Raji (cell line): ENCODE results near the gene PPP1R12A.

Source experiments
- POLR2A ChIP-seq: IDR thresholded peaks from 2 replicates; pipeline ENCODE4 v1.6.1; 2011; ENCODE audit warnings: low read depth, low read length, control low read depth; ENCODE audit not compliant: insufficient read depth

Gene PPP1R12A

DNA sequence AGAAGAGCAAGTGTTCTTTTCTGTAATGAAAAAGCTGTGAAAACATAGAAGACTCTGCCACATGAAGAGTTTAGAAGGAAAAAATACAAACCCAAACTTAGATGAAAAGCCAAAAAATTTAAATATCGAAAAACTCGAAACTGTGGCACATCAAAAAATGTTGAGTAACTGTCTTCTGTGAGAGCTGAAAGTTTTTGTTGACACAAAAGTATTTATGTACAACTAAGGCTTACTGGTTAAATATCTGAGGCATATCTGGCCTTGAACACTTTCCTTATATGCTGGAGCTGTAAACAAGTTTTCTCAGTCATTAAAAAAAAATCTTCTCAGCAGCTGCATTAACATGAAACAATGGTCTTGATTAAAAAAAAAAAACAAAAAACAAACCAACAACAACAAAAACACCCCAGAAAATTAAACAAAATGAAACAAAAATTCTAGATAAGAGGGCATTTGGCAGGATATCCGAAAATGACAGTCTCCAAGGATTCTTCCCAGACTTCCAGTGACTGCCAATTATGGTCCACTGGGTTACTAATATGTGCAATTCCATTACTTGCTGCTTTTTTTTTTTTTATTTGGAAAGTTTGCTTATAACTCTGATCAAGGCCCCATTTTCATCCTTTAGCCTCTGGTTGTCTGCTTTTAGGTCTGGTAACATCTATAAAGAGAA, 159.4 kb downstream of the PPP1R12A start:
- TF ChIP-seq POLR2A = no peak

DNA sequence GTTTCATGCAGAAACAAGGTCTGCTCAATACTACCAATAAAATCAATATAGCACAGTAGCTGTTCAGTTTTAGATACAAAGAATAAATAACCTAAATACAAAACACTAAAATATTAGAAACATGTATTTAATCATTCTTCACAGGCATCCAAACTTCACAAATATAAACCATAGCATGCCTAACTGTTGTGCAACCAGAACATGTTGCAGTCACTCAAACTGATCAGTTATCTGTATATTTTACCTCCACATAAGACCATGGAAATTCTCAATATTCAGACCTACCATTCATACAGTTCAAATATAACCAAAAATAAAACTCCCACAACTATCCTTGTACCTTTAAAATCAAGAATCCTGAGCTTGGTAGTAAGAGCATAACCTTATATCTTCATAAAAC, 161.0 kb downstream of the PPP1R12A start:
- no peak for TF ChIP-seq POLR2A

DNA sequence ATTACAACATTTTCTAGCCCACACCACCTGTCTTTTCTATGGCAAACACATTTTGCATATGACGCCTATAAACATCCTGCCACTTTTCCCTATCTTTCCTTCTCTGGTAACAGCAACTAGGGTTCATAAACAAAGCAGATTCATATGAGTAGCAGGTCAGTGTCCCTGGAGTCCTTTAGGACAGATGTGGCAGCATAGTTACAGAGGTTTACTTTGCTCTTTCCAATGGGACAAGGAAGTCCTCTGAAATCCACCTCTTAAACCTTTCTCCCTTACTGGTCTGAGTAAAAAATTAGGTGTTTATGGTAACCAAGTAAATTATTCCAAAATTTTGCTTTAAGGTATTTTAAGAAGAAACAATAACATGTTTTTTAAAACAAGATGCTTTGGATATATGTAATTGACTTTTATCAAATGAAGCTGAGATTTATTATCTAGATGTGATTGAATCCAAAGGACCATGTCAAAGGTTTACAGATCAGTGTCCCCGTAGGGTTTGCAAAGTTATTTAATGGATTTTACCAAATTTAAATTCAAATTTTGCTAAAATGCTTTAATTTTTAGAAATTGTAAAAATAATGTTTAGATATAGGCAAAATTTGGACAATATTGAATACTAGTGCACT, 164.9 kb downstream of the PPP1R12A start:
- no peak for TF ChIP-seq POLR2A

DNA sequence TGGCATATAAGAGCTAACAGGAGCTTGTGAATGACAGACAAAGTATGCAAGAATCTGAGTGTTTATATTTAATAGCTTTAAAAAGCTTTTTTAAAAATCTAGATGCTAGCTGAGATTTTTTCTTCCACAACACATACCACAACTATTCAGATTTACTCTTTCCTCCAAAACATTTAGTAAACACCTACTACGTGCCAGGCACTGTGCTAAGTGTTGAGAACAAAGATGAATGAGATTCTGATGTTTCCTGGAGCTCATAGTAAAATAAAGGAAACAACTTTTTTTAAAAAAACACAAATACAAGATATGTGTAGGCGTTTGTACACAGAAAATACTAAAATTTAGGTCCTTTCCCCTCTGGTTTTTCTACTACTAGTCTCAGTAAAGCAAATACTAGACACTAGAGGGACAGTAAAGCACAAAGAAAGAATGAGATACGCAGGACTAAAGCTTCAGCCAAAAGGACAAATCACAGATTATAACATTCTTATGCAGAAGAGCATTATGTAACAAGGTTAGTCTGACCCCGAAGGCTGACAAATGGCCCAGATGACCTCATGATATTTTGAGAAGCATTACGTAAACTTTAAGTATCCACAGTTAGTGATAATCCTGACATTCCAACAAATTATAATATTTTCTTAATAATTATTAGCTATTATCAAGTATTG, 165.6 kb downstream of the PPP1R12A start:
- TF ChIP-seq POLR2A = no peak

DNA sequence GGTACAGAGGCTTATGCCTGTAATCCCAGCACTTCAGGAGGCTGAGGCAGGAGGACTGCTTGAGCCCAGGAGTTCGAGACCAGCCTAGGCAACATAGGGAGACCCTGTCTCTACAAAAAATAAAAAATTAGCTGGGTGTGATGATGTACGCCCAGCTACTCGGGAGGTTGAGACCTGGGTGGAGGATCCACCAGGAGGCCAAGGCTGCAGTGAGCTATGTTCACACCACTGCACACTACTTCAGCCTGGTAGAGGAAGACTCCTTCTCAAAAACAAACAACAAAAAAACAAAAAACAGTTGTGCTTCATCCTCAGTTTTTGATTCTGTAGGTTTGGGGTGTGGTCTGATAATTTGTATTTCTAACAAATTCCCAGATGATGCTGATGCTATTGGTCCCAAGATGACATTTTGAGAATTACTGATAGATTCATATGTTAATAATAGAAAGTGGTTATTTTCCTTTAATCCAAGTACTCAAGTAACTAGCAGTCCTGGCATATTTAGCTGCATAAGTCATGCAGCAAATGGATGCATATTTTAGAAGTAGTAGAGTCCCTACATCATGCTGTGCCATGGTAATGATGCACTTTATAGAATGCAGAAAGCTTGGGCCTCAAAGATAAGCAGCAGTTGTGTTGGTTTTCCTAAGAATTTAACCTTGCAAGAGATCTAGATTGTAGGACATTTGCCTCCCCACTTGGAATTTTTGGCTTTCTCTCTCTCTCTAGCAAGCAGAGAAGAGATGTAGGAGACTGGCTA, 168.0 kb downstream of the PPP1R12A start:
- TF ChIP-seq POLR2A = no peak

DNA sequence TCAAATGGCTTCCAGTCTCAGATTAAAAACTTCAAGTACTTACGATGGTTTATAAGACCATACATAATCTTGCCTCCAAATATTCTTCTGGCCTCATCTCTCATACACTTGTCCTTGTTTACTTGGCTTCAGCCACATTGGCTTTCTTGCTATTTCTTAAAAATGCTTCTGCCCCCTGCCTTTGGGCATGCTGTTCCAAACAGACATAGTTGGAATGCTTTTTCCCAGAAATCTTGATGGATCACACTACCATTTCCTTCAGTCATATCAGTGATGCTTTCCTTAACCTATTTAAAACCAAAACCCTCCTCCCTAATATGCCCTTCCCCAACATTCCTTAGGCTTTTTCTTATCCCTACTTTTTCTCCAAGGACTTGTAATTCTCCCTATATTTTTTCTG, 169.7 kb downstream of the PPP1R12A start:
- no peak for TF ChIP-seq POLR2A

DNA sequence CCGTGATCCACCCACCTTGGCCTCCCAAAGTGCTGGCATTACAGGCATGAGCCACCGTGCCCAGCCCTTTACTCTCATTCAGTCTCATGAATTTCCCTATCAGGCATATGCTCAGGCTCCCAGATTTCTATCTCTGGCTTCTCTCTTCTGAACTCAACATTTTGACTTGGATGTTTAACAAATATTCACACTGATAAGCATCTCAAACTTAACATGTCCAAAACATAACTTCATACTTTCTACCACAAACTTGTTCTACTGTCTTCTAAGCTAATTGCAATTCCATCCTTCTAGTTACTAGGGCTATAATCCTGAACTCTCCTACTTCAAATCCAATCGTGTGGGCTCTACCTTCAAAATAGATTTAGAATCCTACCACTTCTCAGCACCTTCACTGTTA, 170.3 kb downstream of the PPP1R12A start:
- no peak for TF ChIP-seq POLR2A

DNA sequence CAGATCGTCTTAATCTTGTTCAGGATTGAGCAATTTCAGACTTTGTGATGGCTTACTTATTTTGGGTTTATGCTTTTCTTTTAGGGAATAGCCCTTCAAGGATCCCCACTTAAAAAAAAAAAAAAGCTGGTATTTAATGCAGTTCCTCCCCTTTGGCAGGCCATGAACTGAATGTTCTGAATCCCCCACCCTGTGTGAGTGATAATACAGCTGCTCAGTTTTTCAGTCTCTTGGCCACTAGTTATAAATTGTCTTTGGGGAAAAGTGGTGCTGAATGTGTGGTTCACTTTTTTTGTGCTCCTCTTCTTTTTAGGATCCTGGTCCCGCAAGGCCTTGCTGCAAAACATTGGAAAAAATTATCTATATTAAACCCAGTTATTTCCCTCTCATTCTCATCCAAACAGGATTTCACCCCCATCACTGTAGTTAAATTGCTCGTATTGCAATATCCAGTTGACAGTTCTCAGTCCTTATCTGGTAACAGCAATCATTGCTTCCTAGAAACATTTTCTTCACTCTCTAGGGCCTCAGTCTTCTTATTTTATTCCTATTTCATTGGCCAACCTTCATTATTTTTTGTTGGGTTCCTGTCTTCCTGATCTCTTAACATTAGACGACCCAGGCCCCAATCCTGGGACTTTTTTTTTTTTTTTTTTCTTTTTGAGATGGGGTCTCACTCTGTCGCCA, 171.0 kb downstream of the PPP1R12A start:
- no peak for TF ChIP-seq POLR2A

DNA sequence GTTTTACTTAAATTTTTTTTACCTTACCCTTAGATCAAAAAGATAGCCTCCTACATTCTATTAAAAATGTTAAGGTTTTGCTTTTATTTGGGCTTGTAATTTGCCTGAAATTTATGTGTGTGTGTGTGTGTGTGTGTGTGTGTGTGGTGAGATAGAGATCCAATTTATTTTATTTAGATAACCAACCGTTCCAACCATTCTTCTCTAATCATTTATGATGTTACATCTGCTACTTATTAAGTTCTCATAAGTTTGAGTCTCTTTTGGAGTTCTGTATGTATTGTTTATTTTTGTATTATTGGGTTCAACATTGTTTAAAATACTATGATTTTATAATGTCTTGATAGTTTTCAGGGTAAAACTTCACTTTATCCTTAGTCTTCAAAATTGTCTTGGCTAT, 173.6 kb downstream of the PPP1R12A start:
- no peak for TF ChIP-seq POLR2A

DNA sequence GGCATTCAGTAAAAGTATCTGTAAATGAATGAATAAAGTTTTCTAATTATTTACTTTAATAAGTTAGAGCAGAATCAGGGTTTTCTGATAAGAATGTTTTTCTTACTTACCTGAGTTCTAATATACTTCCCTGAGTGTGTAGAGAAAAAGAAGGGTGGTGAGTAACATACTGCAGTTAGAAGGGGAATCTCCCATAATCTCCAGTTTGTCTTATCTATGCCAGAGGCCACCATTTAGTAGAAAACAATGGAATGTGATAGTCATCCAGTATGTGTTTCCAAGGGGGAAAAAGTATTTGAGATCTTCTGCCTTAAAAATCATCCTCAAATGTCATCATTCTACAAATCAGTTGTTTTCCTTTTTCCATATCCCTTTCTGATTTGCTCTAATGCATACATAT, 187.6 kb downstream of the PPP1R12A start:
- TF ChIP-seq POLR2A = no peak

DNA sequence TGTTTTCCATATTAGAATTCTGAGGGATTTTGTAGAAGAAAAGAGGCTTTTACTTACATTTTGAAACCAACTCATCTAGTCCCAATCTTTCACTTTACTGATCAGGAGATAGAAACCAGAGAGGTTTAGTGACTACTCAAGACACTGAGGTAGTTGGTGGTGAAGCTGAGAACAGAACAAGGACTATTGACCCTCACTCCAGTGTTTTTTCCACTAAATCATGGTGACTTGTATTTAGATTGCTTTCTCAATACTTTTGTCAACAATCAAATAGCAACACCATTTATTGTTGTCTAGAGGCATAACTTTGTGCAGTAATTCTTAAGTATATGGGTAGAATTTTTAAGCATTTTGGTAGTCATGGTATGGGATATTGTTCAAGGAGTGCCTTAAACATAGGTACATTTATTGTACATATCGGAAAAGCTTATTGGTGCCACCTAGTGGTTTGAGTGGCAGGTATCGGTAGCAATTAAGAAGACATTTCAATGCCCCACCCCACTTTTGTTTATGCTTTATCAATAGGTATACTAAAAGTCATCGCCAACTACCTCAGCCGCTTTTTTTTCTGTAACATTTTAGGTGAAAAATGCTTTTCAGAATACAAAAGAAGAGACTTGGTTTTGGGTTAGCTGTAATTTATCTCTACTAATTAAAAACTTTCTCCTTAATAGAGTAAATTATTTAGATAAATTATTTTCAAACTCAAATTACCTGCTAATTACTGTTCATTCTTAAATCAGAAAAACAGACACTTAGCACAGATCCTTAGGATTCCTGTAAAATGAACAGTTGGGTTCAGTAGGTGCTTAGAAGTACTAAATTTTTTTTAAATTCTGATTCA, 196.8 kb downstream of the PPP1R12A start:
- no peak for TF ChIP-seq POLR2A

DNA sequence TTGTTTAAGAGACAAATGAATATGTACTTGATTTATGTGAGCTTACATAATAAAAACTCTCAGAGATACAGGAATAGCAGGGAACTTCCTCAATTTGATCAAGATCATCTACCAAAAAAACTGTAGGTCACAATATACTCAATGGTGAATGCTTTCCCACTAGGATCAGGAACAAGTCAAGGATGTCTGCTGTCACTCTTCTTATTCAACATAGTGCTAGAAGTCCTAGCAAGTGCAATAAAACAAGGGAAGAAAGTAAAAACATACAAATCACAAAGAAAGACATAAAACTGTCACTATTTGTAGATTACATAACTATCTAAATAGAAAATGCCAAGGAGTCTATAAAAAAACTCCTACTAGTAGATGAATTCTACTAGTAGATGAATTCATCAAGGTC, 202.3 kb downstream of the PPP1R12A start:
- TF ChIP-seq POLR2A = no peak

DNA sequence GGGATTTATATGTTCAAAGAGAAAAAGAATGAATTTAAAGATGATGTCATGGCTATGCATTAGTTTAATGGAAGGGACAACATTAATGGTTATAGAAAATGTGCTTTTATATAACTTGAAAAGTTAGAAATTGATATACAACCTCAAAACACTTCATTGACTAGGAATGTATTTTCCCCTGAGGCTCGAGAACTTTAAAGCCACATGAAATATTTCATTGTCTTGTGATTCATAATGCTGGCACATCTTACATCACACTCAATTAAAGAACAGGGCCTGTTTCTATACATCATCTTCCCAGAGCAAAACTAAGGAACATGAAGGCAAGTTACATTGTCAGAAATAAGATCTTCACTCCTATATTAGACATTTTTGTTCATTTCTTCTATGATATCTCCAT, 208.9 kb downstream of the PPP1R12A start:
- no peak for TF ChIP-seq POLR2A
